ENCODE results near the gene HPX.
A peak's percentile ranks its signal among the peaks of the same experiment; 100 is the strongest.

The HPX gene

GRCh38 chr11:6458352-6459098 lies 17.7 kb upstream of the HPX start:
- DNase-seq, result no peak

- no peak for DNase-seq
These were observed 17.0 kb upstream of the HPX start for GRCh38 chr11:6457581-6458320.

- no peak for DNase-seq
These were observed 15.7 kb upstream of the HPX start for GRCh38 chr11:6456361-6457073.

- no peak for DNase-seq
These were observed 14.3 kb upstream of the HPX start for GRCh38 chr11:6455070-6455469.

- no peak for DNase-seq
These were observed 12.4 kb upstream of the HPX start for GRCh38 chr11:6453152-6453551.

- no peak for DNase-seq
These were observed 11.4 kb upstream of the HPX start for GRCh38 chr11:6452219-6452618.

- DNase-seq, result no peak
These were observed 7.8 kb upstream of the HPX start for GRCh38 chr11:6448574-6448973.

GRCh38 chr11:6443269-6444003 lies 2.6 kb upstream of the HPX start:
- peak; percentile 52 for DNase-seq

GRCh38 chr11:6442441-6442840 lies 1.7 kb upstream of the HPX start:
- no peak for DNase-seq

- no peak for DNase-seq
These were observed 1.7 kb downstream of the HPX start for GRCh38 chr11:6438979-6439571.

- no peak for DNase-seq
These were observed 2.8 kb downstream of the HPX start for GRCh38 chr11:6437993-6438392.

- no peak for DNase-seq
These were observed 3.4 kb downstream of the HPX start for GRCh38 chr11:6437423-6437822.

GRCh38 chr11:6433998-6434660 lies 6.7 kb downstream of the HPX start:
- DNase-seq, result no peak

GRCh38 chr11:6431861-6432260 lies 8.9 kb downstream of the HPX start:
- no peak for DNase-seq

- DNase-seq, result no peak
These were observed 13.3 kb downstream of the HPX start for GRCh38 chr11:6427516-6427915.

GRCh38 chr11:6420677-6421076 lies 20.1 kb downstream of the HPX start:
- no peak for DNase-seq

- peak; percentile 83 for DNase-seq
These were observed 21.7 kb downstream of the HPX start, which contains the start of gene APBB1 for GRCh38 chr11:6419009-6419631. Gene APBB1, minus strand, starts transcription at chr11:6419094. Its CDS starts 7,747 bp downstream, at chr11:6411347.

- no peak for DNase-seq
These were observed 22.2 kb downstream of the HPX start for GRCh38 chr11:6418557-6419008.

- DNase-seq, result peak; percentile 23
These were observed 22.8 kb downstream of the HPX start for GRCh38 chr11:6417907-6418556.

- DNase-seq, result no peak
These were observed 25.0 kb downstream of the HPX start for GRCh38 chr11:6415797-6416196.

- no peak for DNase-seq
These were observed 25.9 kb downstream of the HPX start for GRCh38 chr11:6414874-6415328.

Data from NCI-H2227 treated with DMSO at 0.1 percent for 48 hours (cell line).